HG03139 (cell line): Measurements from ENCODE around the gene NRP2.

ENCODE experiments used
- ATAC-seq: cut with Tn5 transposase; IDR thresholded peaks from one replicate; pipeline ENCODE4 v1.9.1; 2021; ENCODE audit not compliant: unreplicated experiment

Gene NRP2

GRCh38 chr2:205770577-205770976 is 88.3 kb downstream of the NRP2 start:
- ATAC-seq, result no peak

DNA sequence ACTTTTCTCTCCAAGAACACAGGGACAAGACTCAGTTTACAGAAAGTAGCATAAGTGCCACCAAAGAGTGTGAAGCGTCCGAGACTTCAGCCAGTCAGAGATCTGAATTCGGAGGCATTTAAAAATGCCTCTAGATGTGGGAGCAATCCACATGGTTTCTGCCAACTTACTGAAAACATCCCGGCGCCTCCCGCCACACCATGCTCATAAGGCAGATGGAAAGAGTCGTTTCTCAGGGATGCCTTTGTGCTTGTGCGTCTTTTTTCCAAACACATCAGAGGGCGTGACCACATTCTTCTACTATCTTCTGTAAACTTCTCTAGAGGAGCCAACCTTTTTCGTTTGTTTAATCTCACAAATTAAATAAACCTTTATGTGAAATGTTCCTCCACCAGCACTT is 88.7 kb downstream of the NRP2 start:
- no peak for ATAC-seq

DNA sequence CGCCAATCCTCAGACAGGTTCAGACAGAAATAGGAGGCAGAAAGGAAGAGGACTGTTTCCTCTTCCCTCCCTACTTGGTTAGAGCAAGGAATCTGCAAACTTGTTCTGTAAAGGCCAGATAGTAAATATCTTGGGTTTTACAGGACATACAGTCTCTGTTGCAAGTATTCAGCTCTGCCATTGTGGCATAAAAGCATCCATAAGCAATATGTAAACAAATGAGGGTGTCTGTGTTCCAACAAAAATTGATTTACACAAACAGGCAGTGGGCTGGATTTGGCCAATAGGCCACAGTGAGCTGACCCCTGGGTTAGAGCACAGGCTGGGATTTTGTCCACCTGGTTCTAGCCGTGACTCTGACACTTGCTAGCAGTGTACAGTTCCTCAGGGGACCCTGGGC is 89.4 kb downstream of the NRP2 start:
- ATAC-seq, result no peak

DNA sequence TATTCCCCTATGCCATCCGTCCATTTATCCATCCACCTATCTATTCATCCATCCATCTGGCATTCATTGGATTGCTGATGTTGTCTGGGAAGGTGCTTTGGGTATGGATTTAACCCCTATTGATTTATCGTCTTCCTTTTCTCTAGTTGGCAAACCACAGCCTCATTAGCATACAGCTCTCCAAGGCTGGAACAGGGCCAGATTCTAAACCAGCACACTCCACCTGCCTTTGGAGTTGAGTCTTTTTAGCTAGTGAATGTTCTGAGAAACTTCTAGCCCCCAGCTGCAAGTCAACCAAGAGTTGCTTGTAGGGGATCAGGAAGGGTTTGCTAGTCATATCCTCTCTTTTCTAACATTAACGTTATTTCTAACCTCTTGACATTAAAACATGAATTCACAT is 90.7 kb downstream of the NRP2 start:
- no peak for ATAC-seq

DNA sequence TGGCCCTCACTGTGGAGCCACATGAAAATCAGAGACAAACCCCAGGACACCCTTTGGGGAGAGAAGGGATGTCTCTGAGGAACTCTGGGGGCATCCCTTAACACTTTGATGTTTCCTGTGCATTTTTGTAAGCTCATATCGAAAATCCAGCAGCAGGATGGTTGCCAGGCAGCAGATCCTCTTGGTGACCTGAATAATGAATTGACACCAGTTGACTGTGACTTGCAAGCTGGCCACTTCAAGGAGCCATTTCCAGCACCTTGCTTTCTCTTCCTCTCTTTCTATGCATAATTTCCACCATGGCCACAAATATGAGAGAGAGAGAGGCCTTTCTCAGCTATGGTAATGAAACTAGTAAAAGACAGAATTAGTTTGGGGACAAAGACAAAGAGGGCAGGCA is 91.7 kb downstream of the NRP2 start:
- ATAC-seq, result no peak

- no peak for ATAC-seq
These were observed 93.0 kb downstream of the NRP2 start for GRCh38 chr2:205775097-205775877.

DNA sequence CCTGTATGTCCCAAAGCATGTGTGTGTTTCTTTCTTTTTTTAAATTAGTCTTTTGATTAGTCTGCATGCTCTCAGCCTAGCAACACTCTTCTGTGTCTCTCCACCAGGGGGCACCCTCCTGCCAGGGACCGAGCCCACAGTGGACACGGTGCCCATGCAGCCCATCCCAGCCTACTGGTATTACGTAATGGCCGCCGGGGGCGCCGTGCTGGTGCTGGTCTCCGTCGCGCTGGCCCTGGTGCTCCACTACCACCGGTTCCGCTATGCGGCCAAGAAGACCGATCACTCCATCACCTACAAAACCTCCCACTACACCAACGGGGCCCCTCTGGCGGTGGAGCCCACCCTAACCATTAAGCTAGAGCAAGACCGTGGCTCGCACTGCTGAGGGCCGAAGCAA is 93.8 kb downstream of the NRP2 start:
- ATAC-seq, result no peak

GRCh38 chr2:205776720-205777119 is 94.4 kb downstream of the NRP2 start:
- no peak for ATAC-seq

GRCh38 chr2:205778356-205778755 is 96.1 kb downstream of the NRP2 start:
- ATAC-seq, result no peak

- no peak for ATAC-seq
These were observed 98.3 kb downstream of the NRP2 start for GRCh38 chr2:205780645-205781044.

GRCh38 chr2:205781244-205781931 is 99.1 kb downstream of the NRP2 start:
- ATAC-seq, result no peak

DNA sequence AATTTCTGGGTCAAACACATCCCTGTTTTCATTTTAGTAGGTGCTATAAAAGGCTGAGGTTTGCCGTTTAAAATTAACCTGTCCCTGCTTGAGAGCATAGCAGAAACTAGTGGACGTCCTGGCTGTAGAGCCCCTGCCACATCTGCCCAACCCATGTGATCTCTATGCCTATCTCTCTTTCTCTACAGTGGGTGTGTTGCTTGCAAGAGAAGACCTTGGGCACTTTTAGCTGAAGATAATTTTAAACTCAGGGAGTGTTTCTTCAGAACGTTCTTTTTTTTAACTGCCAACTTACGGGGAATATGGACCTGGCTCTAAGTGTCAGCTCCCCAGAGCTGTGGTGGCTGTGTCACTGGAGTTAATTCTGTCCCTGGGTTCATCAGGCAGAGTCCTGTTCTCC is 100.6 kb downstream of the NRP2 start:
- no peak for ATAC-seq

GRCh38 chr2:205783872-205784499 is 101.7 kb downstream of the NRP2 start:
- ATAC-seq, result no peak

DNA sequence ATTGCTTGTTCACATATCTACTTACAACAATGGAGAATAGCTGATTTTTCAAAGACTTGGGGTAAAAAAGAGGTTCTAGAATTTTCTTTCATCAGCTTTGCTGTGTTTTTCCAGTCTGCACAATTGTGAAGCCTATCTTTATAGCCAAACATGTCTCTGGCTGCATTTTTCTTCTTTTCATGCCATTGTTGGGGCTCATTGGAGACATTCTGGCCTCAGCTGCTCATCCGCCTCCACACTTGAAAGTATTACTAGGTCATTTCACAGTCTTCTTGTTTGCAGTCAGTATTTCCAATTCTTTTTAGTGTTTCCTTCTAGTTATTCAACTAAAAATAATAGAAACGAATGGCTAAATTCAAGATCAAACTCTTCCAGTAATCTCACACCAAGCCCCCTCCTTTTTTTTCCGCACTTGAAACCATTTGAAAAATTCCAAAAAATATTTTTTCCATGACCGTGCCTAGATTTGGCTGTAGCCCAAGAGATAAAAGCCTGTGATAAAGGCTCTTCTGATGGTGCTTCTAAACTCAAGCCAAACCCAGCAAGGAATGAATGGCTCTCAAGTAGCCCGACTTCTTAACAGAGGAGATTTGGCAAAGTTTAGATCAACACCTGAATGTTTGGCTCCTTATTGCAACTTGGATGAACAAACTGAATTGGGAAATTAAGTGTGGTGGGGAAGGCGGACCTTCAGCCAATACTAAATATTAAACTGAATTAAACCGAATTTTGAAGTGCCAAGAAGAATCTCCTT is 103.4 kb downstream of the NRP2 start:
- ATAC-seq, result no peak

- ATAC-seq, result no peak
These were observed 104.7 kb downstream of the NRP2 start for GRCh38 chr2:205786976-205787375.

DNA sequence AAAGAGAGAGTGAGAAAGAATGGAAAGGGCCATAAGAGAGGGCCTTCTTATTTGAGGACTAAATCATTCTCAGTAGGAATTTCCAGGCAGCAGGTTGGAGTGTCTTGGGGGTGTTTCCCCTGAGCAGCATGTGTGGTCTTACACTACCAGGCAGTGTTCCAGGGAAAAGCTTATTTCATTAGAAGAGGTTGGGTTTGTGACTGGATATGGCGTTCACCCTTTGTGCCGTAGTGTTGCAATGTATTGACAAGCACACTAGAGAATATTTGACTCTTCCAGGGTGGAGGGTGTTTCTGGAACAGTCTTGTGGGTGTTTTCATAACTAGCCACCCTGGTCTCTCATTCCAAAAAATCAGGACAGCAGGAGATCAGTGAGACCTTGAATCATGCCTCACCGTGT is 105.5 kb downstream of the NRP2 start:
- no peak for ATAC-seq

DNA sequence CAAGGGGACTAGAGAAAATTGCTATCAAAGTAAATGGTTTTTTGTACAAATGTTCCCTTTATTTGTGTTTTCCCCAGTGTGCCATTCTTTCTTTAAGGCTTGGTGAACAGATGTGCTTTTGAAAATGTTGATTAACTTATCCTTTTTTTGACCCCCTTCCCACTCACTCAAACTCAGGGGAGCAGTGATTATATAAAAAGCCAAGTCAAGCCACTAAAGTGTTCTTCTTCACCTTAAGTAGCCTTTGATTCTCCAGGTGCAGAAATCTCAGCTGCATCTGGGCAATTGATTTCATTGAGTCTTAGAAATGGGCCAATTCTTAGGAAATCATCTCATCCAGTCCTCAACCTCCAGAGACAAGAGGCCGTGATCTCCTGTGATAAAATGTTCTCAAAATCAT is 107.6 kb downstream of the NRP2 start:
- no peak for ATAC-seq

GRCh38 chr2:205792908-205793307 is 110.6 kb downstream of the NRP2 start:
- ATAC-seq, result no peak

- ATAC-seq, result no peak
These were observed 114.6 kb downstream of the NRP2 start for GRCh38 chr2:205796805-205797313.

DNA sequence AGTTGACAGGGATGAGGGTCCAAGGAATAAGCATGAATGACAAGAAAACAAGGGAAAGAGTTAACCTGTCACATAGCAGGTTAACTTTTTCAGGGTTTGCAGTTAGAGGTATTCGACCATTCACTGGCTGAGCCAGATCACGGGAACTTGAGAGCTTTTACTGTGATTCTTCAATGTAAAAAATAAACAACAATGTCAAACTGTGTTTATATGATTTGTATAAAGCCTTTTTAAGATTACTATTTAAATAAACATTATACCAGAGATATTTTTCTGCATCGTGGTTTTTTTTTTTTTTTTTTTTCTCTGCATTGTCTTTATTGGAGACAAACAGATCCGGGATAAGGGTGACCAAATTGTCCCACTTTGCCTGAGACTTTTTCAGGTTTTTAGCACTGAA is 115.6 kb downstream of the NRP2 start:
- no peak for ATAC-seq

- no peak for ATAC-seq
These were observed 117.9 kb downstream of the NRP2 start for GRCh38 chr2:205800224-205800623.
